IMR-90 (cell line): ENCODE measurements around the gene OSM. TPM values are rescaled to one million over a fixed set of nuclear protein-coding genes. Genes with fewer than 3 reads are reported as not detected.

Experiments
- ATAC-seq: fragments of 200-7000 bp; cut with Tn5 transposase; 2 replicates; pipeline ENCODE4 v1.9.1; 2020; ENCODE audit warnings: low read depth, mild to moderate bottlenecking, moderate library complexity
- BruUV-seq: library from RNA; stranded (reverse); fragments of 400-500 nt; replicated peaks from 2 replicates; lab custom pipeline; 2021; lab: Mats Ljungman, UMichigan
- CTCF ChIA-PET: fragments of 300-600 bp; formaldehyde crosslinking; extraction: SDS; loops from one replicate; lab custom pipeline; 2021; ENCODE audit warnings: antibody characterized with exemption; lab: Yijun Ruan, JAX
- POLR2A ChIA-PET: fragments of 300-600 bp; sonication (Branson Sonifier 250); formaldehyde crosslinking; loops from one replicate; lab custom pipeline; 2022; ENCODE audit warnings: antibody characterized with exemption; ENCODE audit not compliant: unreplicated experiment; lab: Charles Lee
- DNase-seq: peaks from one replicate; pipeline ENCODE4 v3.0.0; 2013
- H2AFZ ChIP-seq: replicated peaks from 2 replicates; pipeline ENCODE3; 2013; ENCODE audit warnings: low read length, mild to moderate bottlenecking; ENCODE audit not compliant: poor library complexity
- H2AK5ac ChIP-seq: 2 replicates; pipeline ENCODE4 v1.6.1; 2013; ENCODE audit warnings: low read depth, low read length, inconsistent platforms
- H2AK9ac ChIP-seq: replicated peaks from 2 replicates; pipeline ENCODE3; 2013; ENCODE audit warnings: mild to moderate bottlenecking, low read depth, low read length, moderate library complexity; ENCODE audit not compliant: poor library complexity
- H2BK120ac ChIP-seq: 2 replicates; pipeline ENCODE4 v1.6.1; 2013; ENCODE audit warnings: low read depth, low read length, inconsistent platforms
- H2BK15ac ChIP-seq: 3 replicates; pipeline ENCODE4 v1.6.1; 2013; ENCODE audit warnings: low read depth, low read length, inconsistent platforms
- H2BK20ac ChIP-seq: 2 replicates; pipeline ENCODE4 v1.6.1; 2013; ENCODE audit warnings: low read depth, mild to moderate bottlenecking, inconsistent platforms, low read length, moderate library complexity
- H2BK5ac ChIP-seq: 2 replicates; pipeline ENCODE4 v1.6.1; 2013; ENCODE audit warnings: mild to moderate bottlenecking, low read depth, low read length, inconsistent platforms; ENCODE audit not compliant: poor library complexity, severe bottlenecking
- H3K14ac ChIP-seq: replicated peaks from 2 replicates; pipeline ENCODE4 v1.6.1; 2013; ENCODE audit warnings: low read depth, low read length, inconsistent platforms
- H3K18ac ChIP-seq: 2 replicates; pipeline ENCODE4 v1.6.1; 2013; ENCODE audit warnings: low read depth, low read length, control low read depth
- H3K23ac ChIP-seq: 2 replicates; pipeline ENCODE4 v1.6.1; 2013; ENCODE audit warnings: low read depth, low read length, inconsistent platforms
- H3K27ac ChIP-seq: 2 replicates; pipeline ENCODE4 v1.5.1; 2013; ENCODE audit warnings: mild to moderate bottlenecking, control low read depth, low read length; ENCODE audit not compliant: insufficient read depth
- H3K27me3 ChIP-seq: 2 replicates; pipeline ENCODE4 v1.6.1; 2013; ENCODE audit warnings: low read length; ENCODE audit not compliant: control insufficient read depth, insufficient read depth
- H3K36me3 ChIP-seq: 2 replicates; pipeline ENCODE4 v1.6.1; 2013; ENCODE audit warnings: low read length, mixed read lengths; ENCODE audit not compliant: control insufficient read depth, insufficient read depth
- H3K4ac ChIP-seq: 2 replicates; pipeline ENCODE4 v1.6.1; 2013; ENCODE audit warnings: low read depth, low read length, inconsistent platforms
- H3K4me1 ChIP-seq: 2 replicates; pipeline ENCODE4 v1.6.1; 2013; ENCODE audit warnings: low read length, mixed read lengths; ENCODE audit not compliant: control insufficient read depth, insufficient read depth
- H3K4me2 ChIP-seq: 2 replicates; pipeline ENCODE4 v1.6.1; 2013; ENCODE audit warnings: low read depth, mild to moderate bottlenecking, control low read depth, low read length, moderate library complexity
- H3K4me3 ChIP-seq: 2 replicates; pipeline ENCODE4 v1.5.1; 2013; ENCODE audit warnings: low read depth, mild to moderate bottlenecking, control low read depth, low read length, moderate library complexity; ENCODE audit not compliant: insufficient read depth
- H3K56ac ChIP-seq: 2 replicates; pipeline ENCODE4 v1.6.1; 2013; ENCODE audit warnings: low read length, inconsistent platforms; ENCODE audit not compliant: insufficient read depth; ENCODE audit errors: extremely low read depth
- H3K79me1 ChIP-seq, 2 experiments: 2 replicates each; pipeline ENCODE4 v1.6.1; 2013; ENCODE audit warnings: low read length in 2 of 2, inconsistent platforms in 1 of 2, low read depth in 1 of 2
- H3K9ac ChIP-seq: 2 replicates; pipeline ENCODE4 v1.6.1; 2013; ENCODE audit warnings: low read depth, low read length, control low read depth
- H3K9me1 ChIP-seq: 2 replicates; pipeline ENCODE4 v1.6.1; 2013; ENCODE audit warnings: low read length, inconsistent platforms; ENCODE audit not compliant: insufficient read depth
- H3K9me3 ChIP-seq: 2 replicates; pipeline ENCODE4 v1.6.1; 2013; ENCODE audit warnings: low read length; ENCODE audit not compliant: control insufficient read depth, insufficient read depth
- H4K20me1 ChIP-seq: 2 replicates; pipeline ENCODE4 v1.6.1; 2013; ENCODE audit warnings: low read length, inconsistent platforms; ENCODE audit not compliant: insufficient read depth
- H4K5ac ChIP-seq: 2 replicates; pipeline ENCODE4 v1.6.1; 2013; ENCODE audit warnings: mild to moderate bottlenecking, low read depth, low read length, control low read depth
- H4K8ac ChIP-seq, 2 experiments: 2 replicates each; pipeline ENCODE4 v1.6.1; 2013; ENCODE audit warnings: low read depth in 2 of 2, low read length in 2 of 2, control low read depth in 1 of 2, inconsistent platforms in 1 of 2
- H4K91ac ChIP-seq: 2 replicates; pipeline ENCODE4 v1.6.1; 2013; ENCODE audit warnings: low read depth, low read length, inconsistent platforms; ENCODE audit not compliant: insufficient read depth
- BHLHE40 ChIP-seq: fragments of 150-350 bp; IDR thresholded peaks from 2 replicates; pipeline ENCODE4 v1.6.1; 2016; ENCODE audit warnings: mild to moderate bottlenecking, low read depth, low read length
- CEBPB ChIP-seq: IDR thresholded peaks from 2 replicates; pipeline ENCODE4 v1.6.1; 2012; ENCODE audit warnings: low read depth, low read length, improper control_type of control experiment
- CHD1 ChIP-seq: IDR thresholded peaks from 2 replicates; pipeline ENCODE4 v1.6.1; 2012; ENCODE audit warnings: low read depth, low read length, improper control_type of control experiment
- ELK1 ChIP-seq: fragments of 150-350 bp; IDR thresholded peaks from 2 replicates; pipeline ENCODE4 v1.6.1; 2016; ENCODE audit warnings: low read depth, mild to moderate bottlenecking, low read length, moderate library complexity, borderline replicate concordance
- MAFK ChIP-seq: IDR thresholded peaks from 2 replicates; pipeline ENCODE4 v1.6.1; 2012; ENCODE audit warnings: low read depth, low read length, improper control_type of control experiment
- MAZ ChIP-seq: IDR thresholded peaks from 2 replicates; pipeline ENCODE4 v1.6.1; 2012; ENCODE audit warnings: low read depth, mild to moderate bottlenecking, low read length, improper control_type of control experiment, moderate library complexity, borderline replicate concordance
- MXI1 ChIP-seq: IDR thresholded peaks from 2 replicates; pipeline ENCODE4 v1.6.1; 2012; ENCODE audit warnings: low read depth, mild to moderate bottlenecking, low read length, moderate library complexity, borderline replicate concordance
- RCOR1 ChIP-seq: IDR thresholded peaks from 2 replicates; pipeline ENCODE4 v1.6.1; 2012; ENCODE audit warnings: mild to moderate bottlenecking, low read length, improper control_type of control experiment; ENCODE audit not compliant: insufficient replicate concordance
- SMC3 ChIP-seq: fragments of 150-350 bp; IDR thresholded peaks from 2 replicates; pipeline ENCODE4 v1.6.1; 2016; ENCODE audit warnings: low read depth, mild to moderate bottlenecking, antibody characterized with exemption, low read length, moderate library complexity
- USF2 ChIP-seq: fragments of 150-350 bp; IDR thresholded peaks from 2 replicates; pipeline ENCODE4 v1.6.1; 2017; ENCODE audit warnings: mild to moderate bottlenecking, antibody characterized with exemption, low read length, low read depth
- WGBS, 2 experiments: methylation state at CpG; one replicate each; pipeline versions ENCODE4 v1.1.5 to v1.1.7; 2013; ENCODE audit warnings: missing lambda C conversion rate in 2 of 2; ENCODE audit not compliant: insufficient read length in 1 of 2; ENCODE audit errors: extremely low coverage in 2 of 2; 5-methylcytosine and 5-hydroxymethylcytosine counted together
- dilution Hi-C: fragments of 300-500 bp; cut with HindIII; formaldehyde crosslinking; loops from one replicate; pipeline ENCODE4 v1.14.3; 2018; ENCODE audit warnings: low sequenced_read_pairs; ENCODE audit not compliant: unreplicated experiment
- in situ Hi-C: fragments of 300-500 bp; cut with MboI; formaldehyde crosslinking; loops from 3 replicates; pipeline ENCODE4 v1.14.3; 2019; ENCODE audit warnings: low sequenced_read_pairs, inconsistent platforms, mixed read lengths
- intact Hi-C: fragments of 100-400 bp; cut with micrococcal nuclease; formaldehyde crosslinking; loops from 2 replicates; pipeline ENCODE4 v1.10.0; 2022
- polyA plus RNA-seq, 3 experiments: library from polyadenylated mRNA; depleted of rRNA; stranded (reverse); fragments of >200 nt; gene quantifications; 2 replicates each; pipeline ENCODE4 v1.2.3, GENCODE V29; 2012; ENCODE audit warnings: low replicate concordance in 1 of 3
- total RNA-seq: library from RNA; depleted of rRNA; stranded (reverse); fragments of >200 nt; gene quantifications from 2 replicates; pipeline ENCODE4 v1.2.3, GENCODE V29; 2012

The OSM gene
- total and polyA plus RNA-seq, 2 of the 4 experiments (the other 2 are of a cell fraction), result not detected

GRCh38 chr22:30274437-30274812 is 7.8 kb upstream of the OSM start:
- POLR2A ChIA-PET, result no interaction called here

More at GRCh38 chr22:30274437-30274812, 7.8 kb upstream of the OSM start:
- 87% methylated on average over 7 of the region's 9 CpGs; no CpG with 5 or more reads in 1 of the 2 experiments for WGBS, 2 experiments
- H3K56ac ChIP-seq, result no peak overlapping the region
- DNase-seq (no peak), ATAC-seq (no peak)
- no peaks in the 10 kb centered on the region for H3K9me3 ChIP-seq
- H3K27ac ChIP-seq, result no peak overlapping the region
- H3K27me3 ChIP-seq, result no peaks in the 10 kb centered on the region
- intact Hi-C loops (no loop called here), dilution Hi-C loops (no loop called here), in situ Hi-C loops (no loop called here)
- no peak overlapping the region for H2AK5ac ChIP-seq
- TF ChIP-seq USF2, result no peak
- no peak for TF ChIP-seq MXI1
- no peak for TF ChIP-seq BHLHE40
- TF ChIP-seq MAFK, result no peak
- TF ChIP-seq CEBPB, result no peak
- TF ChIP-seq SMC3, result no peak
- no peak for TF ChIP-seq ELK1
- TF ChIP-seq CHD1, result no peak
- no peak for TF ChIP-seq RCOR1
- no peak for TF ChIP-seq MAZ
- no peak overlapping the region for H3K23ac ChIP-seq
- H4K8ac ChIP-seq, result no peak overlapping the region
- CTCF ChIA-PET, result no interaction called here
- no peak overlapping the region for H3K4me3 ChIP-seq
- H3K79me1 ChIP-seq, result no peaks in the 10 kb centered on the region
- H2AK9ac ChIP-seq, result peak overlapping the region; percentile 34
- BruUV-seq, result no TSS peak
- no peak overlapping the region for H2BK5ac ChIP-seq
- H3K9ac ChIP-seq, result no peak overlapping the region
- H3K4me1 ChIP-seq, result peaks cover 8% of the 10 kb centered on the region
- no peak overlapping the region; the same call in 1 of the 2 replicates for H3K4ac ChIP-seq
- no peak overlapping the region for H2BK120ac ChIP-seq
- H3K36me3 ChIP-seq, result no peaks in the 10 kb centered on the region
- no peak overlapping the region for H3K18ac ChIP-seq
- H3K4me2 ChIP-seq, result no peak overlapping the region
- H2BK20ac ChIP-seq, result no peak overlapping the region
- no peak overlapping the region for H3K14ac ChIP-seq
- H3K9me1 ChIP-seq, result 0 out of 2 replicates have a peak, but pooled peaks cover under 1% of the 10 kb centered on the region
- no peaks in the 10 kb centered on the region for H4K20me1 ChIP-seq
- H2AFZ ChIP-seq, result no peak overlapping the region
- H2BK15ac ChIP-seq, result no peak overlapping the region
- H4K91ac ChIP-seq, result no peak overlapping the region
- H4K5ac ChIP-seq, result no peak overlapping the region
